ENCODE data around the gene ZCWPW1.
"Not testable (repeated sequence)": the region's sequence is repeated elsewhere in the genome, so short reads cannot be mapped to it uniquely, and the experiment has no call there.

DNA sequence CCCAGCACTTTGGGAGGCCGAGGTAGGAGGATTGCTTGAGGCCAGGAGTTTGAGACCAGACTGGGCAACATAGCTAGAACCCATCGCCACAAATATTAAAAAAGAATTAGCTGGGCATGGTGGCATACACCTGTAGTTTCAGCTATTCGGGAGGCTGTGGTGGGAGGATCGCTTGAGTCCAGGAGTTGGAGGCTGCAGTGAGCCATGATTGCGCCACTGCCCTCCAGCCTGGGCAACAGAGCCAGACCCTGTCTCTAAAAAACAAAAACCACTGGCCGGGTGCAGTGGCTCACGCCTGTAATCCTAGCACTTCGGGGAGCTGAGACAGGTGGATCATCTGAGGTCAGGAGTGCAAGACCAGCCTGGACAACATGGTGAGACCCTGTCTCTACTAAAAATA lies 25.4 kb upstream of the ZCWPW1 start:
- TF ChIP-seq, protein P1, sequence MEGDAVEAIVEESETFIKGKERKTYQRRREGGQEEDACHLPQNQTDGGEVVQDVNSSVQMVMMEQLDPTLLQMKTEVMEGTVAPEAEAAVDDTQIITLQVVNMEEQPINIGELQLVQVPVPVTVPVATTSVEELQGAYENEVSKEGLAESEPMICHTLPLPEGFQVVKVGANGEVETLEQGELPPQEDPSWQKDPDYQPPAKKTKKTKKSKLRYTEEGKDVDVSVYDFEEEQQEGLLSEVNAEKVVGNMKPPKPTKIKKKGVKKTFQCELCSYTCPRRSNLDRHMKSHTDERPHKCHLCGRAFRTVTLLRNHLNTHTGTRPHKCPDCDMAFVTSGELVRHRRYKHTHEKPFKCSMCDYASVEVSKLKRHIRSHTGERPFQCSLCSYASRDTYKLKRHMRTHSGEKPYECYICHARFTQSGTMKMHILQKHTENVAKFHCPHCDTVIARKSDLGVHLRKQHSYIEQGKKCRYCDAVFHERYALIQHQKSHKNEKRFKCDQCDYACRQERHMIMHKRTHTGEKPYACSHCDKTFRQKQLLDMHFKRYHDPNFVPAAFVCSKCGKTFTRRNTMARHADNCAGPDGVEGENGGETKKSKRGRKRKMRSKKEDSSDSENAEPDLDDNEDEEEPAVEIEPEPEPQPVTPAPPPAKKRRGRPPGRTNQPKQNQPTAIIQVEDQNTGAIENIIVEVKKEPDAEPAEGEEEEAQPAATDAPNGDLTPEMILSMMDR (IDR thresholded peaks at IDR 0.05), result not testable (repeated sequence)
- TF ChIP-seq EP300 (IDR thresholded peaks at IDR 0.05; ENCODE audit: borderline replicate concordance in 1 of 2, low read depth in 1 of 2, low read length in 1 of 2); POLR2AphosphoS5 (IDR thresholded peaks at IDR 0.05; ENCODE audit: low read depth, low read length); ELF1 (IDR thresholded peaks at IDR 0.05); NFIC (IDR thresholded peaks at IDR 0.05; ENCODE audit: borderline replicate concordance); MEF2A (IDR thresholded peaks at IDR 0.05; ENCODE audit: borderline replicate concordance, low read depth): not testable (repeated sequence)
- TF ChIP-seq, protein P2, sequence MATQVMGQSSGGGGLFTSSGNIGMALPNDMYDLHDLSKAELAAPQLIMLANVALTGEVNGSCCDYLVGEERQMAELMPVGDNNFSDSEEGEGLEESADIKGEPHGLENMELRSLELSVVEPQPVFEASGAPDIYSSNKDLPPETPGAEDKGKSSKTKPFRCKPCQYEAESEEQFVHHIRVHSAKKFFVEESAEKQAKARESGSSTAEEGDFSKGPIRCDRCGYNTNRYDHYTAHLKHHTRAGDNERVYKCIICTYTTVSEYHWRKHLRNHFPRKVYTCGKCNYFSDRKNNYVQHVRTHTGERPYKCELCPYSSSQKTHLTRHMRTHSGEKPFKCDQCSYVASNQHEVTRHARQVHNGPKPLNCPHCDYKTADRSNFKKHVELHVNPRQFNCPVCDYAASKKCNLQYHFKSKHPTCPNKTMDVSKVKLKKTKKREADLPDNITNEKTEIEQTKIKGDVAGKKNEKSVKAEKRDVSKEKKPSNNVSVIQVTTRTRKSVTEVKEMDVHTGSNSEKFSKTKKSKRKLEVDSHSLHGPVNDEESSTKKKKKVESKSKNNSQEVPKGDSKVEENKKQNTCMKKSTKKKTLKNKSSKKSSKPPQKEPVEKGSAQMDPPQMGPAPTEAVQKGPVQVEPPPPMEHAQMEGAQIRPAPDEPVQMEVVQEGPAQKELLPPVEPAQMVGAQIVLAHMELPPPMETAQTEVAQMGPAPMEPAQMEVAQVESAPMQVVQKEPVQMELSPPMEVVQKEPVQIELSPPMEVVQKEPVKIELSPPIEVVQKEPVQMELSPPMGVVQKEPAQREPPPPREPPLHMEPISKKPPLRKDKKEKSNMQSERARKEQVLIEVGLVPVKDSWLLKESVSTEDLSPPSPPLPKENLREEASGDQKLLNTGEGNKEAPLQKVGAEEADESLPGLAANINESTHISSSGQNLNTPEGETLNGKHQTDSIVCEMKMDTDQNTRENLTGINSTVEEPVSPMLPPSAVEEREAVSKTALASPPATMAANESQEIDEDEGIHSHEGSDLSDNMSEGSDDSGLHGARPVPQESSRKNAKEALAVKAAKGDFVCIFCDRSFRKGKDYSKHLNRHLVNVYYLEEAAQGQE (IDR thresholded peaks at IDR 0.05; ENCODE audit: low read depth, low read length), result not testable (repeated sequence)

Measured in SK-N-SH (cell line).